Neural progenitor cell (in vitro differentiated cells): Measurements from ENCODE around the gene SMDT1.

Experiments used
- EZH2 ChIP-seq: fragments of 200-600 bp; sonication (generic); IDR thresholded peaks from 2 replicates; pipeline ENCODE4 v1.6.1; 2017; ENCODE audit warnings: antibody characterized with exemption, mild to moderate bottlenecking, moderate library complexity
- EZH2phosphoT487 ChIP-seq: fragments of 200-600 bp; sonication (generic); IDR thresholded peaks from 2 replicates; pipeline ENCODE4 v1.6.1; 2017; ENCODE audit warnings: antibody characterized with exemption
- TF ChIP-seq, protein P1 (sequence below): fragments of 200-600 bp; sonication (generic); IDR thresholded peaks from 2 replicates; pipeline ENCODE4 v1.5.1; 2017; ENCODE audit warnings: antibody characterized with exemption, mild to moderate bottlenecking

DNA sequence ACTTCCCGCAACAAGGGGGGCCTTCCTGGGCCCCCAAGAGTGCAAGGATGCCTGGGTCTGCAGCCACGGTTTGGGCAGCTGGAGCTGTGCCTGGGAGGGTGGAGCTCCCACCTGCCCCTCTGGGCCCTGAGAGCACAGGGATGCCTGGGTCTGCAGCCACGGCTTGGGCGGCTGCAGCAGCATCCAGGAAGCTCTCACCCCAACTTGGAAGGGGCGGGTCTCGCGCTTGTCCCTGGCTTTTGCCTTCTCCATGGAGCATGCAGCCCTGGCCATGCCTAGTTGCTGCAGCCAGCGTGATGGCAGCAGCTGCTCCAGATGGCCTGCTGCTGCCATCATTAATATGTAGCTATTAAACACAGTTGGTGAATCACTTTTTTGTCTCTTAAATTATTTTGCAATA lies 44.2 kb upstream of the SMDT1 start:
- TF ChIP-seq, protein P1, sequence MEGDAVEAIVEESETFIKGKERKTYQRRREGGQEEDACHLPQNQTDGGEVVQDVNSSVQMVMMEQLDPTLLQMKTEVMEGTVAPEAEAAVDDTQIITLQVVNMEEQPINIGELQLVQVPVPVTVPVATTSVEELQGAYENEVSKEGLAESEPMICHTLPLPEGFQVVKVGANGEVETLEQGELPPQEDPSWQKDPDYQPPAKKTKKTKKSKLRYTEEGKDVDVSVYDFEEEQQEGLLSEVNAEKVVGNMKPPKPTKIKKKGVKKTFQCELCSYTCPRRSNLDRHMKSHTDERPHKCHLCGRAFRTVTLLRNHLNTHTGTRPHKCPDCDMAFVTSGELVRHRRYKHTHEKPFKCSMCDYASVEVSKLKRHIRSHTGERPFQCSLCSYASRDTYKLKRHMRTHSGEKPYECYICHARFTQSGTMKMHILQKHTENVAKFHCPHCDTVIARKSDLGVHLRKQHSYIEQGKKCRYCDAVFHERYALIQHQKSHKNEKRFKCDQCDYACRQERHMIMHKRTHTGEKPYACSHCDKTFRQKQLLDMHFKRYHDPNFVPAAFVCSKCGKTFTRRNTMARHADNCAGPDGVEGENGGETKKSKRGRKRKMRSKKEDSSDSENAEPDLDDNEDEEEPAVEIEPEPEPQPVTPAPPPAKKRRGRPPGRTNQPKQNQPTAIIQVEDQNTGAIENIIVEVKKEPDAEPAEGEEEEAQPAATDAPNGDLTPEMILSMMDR = no peak
- no peak for TF ChIP-seq EZH2
- no peak for TF ChIP-seq EZH2phosphoT487
